ENCODE results near the gene ITGAL.

ITGAL gene

DNA sequence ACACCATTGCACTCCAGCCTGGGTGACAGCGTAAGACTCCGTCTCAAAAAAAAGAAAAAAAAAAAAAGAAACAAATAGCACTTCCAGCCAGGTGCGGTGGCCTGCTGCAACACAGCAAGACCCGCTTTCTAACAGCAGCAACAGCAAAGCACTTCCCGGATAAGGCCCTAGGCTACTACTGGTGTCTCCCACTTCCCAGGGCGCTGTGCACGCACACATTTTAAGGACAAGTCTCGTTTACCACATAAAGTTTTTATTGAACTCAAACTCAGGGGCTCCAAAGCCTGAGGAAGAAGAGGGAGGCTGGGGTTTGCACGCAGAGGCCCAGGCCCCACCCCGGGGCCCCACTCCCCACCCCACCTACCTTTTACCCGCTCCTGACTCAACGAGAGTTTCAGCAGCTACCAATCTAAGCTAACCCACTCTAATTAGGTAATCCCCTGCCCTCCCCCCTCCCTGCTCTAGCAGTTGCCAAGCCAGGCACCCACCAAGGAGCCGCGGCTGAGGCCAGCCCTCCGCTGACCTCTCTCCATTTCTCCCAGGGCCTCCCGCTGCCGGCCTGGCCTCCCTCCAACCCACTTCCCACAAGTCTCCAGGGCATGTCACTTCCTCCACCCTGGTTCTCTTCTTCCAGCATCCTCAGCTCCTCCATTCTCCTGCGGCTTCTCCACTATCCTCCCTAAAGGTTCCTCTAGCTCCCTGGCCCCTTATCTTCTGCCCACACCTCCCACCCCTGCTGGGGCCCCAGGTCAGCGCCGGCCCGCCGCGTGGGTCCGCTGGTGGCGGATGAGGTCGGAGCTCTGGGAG is 51.4 kb downstream of the ITGAL start:
- Histone ChIP-seq H3K4me3 (ENCODE audit: low read depth, low read length) (no peak overlapping the region), H3K27ac (no peak overlapping the region), H3K27me3 (replicated peaks) (no peaks in the 10 kb centered on the region), H3K36me3 (replicated peaks) (peaks cover 4% of the 10 kb centered on the region)
- no peak for TF ChIP-seq CTCF (IDR thresholded peaks at IDR 0.05; ENCODE audit: low read depth, low read length, missing control alignments)
- in situ Hi-C loops (cut with HindIII; ENCODE audit: low pct_ligation_motif_present, low sequenced_read_pairs): no loop called here
- DNase-seq: peak; percentile 33

DNA sequence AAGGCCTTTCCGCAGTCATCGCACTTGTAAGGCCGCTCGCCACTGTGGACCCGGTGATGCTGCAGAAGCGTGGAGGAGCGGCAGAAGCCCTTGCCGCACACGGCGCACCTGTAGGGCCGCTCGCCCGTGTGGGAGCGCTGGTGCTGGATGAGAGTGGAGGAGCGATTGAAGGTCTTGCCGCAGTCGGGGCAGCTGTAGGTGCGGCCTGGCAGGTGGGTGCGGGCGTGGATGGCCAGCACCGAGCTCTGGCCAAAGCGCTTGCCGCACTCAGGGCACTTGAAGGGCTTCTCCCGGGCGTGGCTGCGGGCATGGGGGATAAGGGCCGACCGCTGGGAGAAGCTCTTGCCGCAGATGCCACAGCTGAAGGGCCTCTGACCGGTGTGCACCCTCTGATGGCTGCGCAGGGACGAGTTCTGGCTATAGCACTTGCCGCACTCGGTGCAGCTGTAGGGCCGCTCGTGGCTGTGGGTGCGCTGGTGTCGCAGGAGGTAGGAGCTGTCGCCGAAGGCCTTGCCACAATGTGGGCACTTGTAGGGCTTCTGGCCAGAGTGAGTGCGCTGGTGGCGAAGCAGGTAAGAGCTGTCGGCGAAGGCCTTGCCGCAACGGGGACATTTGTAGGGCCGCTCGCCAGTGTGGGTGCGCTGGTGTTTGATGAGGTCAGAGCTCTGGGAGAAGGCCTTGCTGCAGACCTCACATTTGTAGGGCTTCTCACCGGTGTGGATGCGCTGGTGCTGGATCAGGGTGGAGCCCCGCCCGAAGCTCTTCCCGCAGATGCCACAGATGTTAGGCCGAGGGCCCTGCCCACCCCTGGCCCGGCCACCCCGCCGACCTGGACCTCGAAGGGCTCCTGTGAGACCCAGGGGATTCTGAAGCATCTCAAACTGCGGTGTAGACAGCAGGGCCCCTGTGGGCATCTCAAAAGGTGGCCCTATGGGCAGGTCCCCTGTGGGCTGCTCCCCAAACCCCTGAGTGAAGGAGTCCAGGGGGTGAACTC is 52.3 kb downstream of the ITGAL start:
- no peak for TF ChIP-seq CTCF (IDR thresholded peaks at IDR 0.05; ENCODE audit: low read depth, low read length, missing control alignments)
- no peak for DNase-seq
- in situ Hi-C loops (cut with HindIII; ENCODE audit: low pct_ligation_motif_present, low sequenced_read_pairs): no loop called here
- H3K4me3 ChIP-seq (ENCODE audit: low read depth, low read length): no peak overlapping the region
- H3K27me3 ChIP-seq (replicated peaks): no peaks in the 10 kb centered on the region
- no peak overlapping the region for H3K27ac ChIP-seq
- peaks cover 4% of the 10 kb centered on the region for H3K36me3 ChIP-seq (replicated peaks)

GRCh38 chr16:30525844-30526136 is 53.2 kb downstream of the ITGAL start:
- H3K4me3 ChIP-seq (ENCODE audit: low read depth, low read length): peak overlapping the region; percentile 75
- in situ Hi-C loops (cut with HindIII; ENCODE audit: low pct_ligation_motif_present, low sequenced_read_pairs): no loop called here
- TF ChIP-seq CTCF (IDR thresholded peaks at IDR 0.05; ENCODE audit: low read depth, low read length, missing control alignments): no peak
- no peak overlapping the region for H3K27ac ChIP-seq
- no peaks in the 10 kb centered on the region for H3K27me3 ChIP-seq (replicated peaks)
- peaks cover 4% of the 10 kb centered on the region for H3K36me3 ChIP-seq (replicated peaks)
- no peak for DNase-seq

DNA sequence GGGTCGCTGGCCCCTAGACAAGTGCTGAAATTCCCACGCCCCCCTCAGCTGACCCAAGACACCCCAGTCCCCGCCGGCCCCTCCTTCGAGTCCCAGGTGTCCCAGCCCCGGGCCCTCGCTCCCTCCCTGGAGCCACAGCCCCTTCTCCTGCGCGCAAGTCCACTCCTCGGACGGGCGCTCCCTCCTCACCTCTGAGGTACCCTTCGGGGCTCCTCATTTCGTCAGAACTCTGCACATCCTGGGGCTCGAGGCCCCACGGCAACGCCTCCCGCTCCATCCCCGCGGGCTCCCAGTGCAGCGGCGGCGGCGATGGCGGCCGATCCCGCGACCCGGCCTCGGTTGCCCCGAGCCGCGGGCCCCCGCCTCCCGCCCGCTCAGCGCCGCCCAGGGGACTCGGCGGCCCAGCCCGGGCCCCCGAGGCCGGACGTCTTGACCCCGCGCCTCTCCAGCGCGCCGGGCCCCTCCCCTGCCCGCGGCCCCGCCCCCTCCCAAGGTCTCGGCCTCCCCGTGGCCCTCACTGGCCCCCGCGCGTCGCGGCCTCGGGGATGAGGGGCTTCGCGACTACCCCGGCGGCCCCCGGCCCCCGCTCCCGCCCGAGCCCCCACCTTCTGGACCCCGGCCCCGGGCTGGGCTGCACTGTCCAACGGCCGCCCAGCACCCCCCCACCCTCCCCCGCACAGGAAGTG is 53.7 kb downstream of the ITGAL start, which contains the start of gene ZNF768:
TSS of gene ZNF768 (minus strand) at position 430 of the 686 bp plus-strand sequence. CDS start at position 277, 153 bp downstream.
- DNase-seq: no peak
- Histone ChIP-seq H3K4me3 (ENCODE audit: low read depth, low read length) (peak within 1 kb of the TSS; percentile 75), H3K27ac (peak within 1 kb of the TSS; percentile 88), H3K27me3 (replicated peaks) (no peaks in the 10 kb centered on the region), H3K36me3 (replicated peaks) (peaks cover 4% of the 10 kb centered on the region)
- TF ChIP-seq CTCF (IDR thresholded peaks at IDR 0.05; ENCODE audit: low read depth, low read length, missing control alignments): no peak
- in situ Hi-C loops (cut with HindIII; ENCODE audit: low pct_ligation_motif_present, low sequenced_read_pairs): no loop called here

DNA sequence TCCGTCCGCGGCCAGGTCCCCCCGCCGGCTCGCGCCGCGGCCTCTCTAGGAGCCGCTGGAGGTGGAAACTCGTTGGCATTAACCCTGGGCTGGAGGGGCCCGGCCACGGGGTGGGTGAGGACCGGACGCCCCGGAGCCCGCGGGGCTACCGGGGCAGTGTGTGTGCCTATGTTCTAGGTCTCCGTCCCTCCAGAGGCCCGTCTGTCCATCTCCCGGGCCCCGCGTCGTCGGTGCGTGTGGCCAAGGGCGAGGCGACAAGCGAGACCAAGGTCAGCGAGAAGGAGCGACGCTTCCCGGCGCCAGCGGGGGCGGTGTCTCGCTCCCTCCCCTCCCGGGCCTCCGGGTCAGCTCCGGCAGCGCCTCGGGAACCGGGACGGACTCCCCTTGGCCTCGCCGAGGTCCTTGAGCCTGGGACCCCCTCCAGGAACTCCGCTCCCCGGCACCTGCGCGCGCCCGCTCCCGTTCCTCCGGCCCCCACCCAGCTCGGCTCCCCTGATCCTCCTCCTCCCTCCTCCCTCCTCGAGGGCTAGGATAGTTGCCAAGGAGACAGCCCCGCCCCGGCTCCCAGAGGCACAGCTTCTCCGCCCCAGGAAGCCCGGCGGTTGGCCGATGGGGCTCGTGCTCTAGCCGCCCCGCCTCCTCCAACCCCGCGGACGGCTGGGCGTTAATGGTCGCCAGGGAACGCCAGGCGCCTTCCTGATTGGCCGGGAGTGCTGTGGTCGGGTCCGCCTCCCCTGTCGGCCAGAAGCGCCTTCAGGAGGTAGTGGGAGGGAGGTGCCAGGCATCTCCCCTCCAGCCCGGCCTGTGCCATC is 54.5 kb downstream of the ITGAL start:
- DNase-seq: peak; percentile 96
- Histone ChIP-seq H3K4me3 (ENCODE audit: low read depth, low read length) (peak overlapping the region; percentile 75), H3K27me3 (replicated peaks) (no peaks in the 10 kb centered on the region), H3K27ac (peak overlapping the region; percentile 88), H3K36me3 (replicated peaks) (peaks cover 4% of the 10 kb centered on the region)
- peak; percentile 39 for TF ChIP-seq CTCF (IDR thresholded peaks at IDR 0.05; ENCODE audit: low read depth, low read length, missing control alignments)
- in situ Hi-C loops (cut with HindIII; ENCODE audit: low pct_ligation_motif_present, low sequenced_read_pairs): no loop called here

Measured in brain microvascular endothelial cell (primary cell).